Measurements from ENCODE around the gene FOXL1.
"Not testable (repeated sequence)": the region's sequence is repeated elsewhere in the genome, so short reads cannot be mapped to it uniquely, and the experiment has no call there.

FOXL1 gene

GRCh38 chr16:86580063-86580790 lies 1.9 kb downstream of the FOXL1 start:
- H3K9me3 Mint-ChIP-seq = no peaks in the 10 kb centered on the region
- H3K4me3 Mint-ChIP-seq = no peak overlapping the region
- ATAC-seq (no peak), DNase-seq (ENCODE audit: low spot score in 2 of 2) (no peak)
- peaks cover 6% of the 10 kb centered on the region for H3K36me3 Mint-ChIP-seq
- H3K4me1 Mint-ChIP-seq = peaks cover 12% of the 10 kb centered on the region
- H3K27ac Mint-ChIP-seq = no peak overlapping the region

GRCh38 chr16:86580791-86581170 lies 2.4 kb downstream of the FOXL1 start:
- H3K27ac Mint-ChIP-seq = no peak overlapping the region
- no peak for ATAC-seq
- H3K4me1 Mint-ChIP-seq = peaks cover 12% of the 10 kb centered on the region
- no peak for DNase-seq (ENCODE audit: low spot score in 2 of 2)
- no peak overlapping the region for H3K4me3 Mint-ChIP-seq
- H3K9me3 Mint-ChIP-seq = no peaks in the 10 kb centered on the region
- H3K36me3 Mint-ChIP-seq = peaks cover 6% of the 10 kb centered on the region

GRCh38 chr16:86581458-86581857 lies 3.1 kb downstream of the FOXL1 start:
- no peak for DNase-seq (ENCODE audit: low spot score in 2 of 2)
- no peaks in the 10 kb centered on the region for H3K9me3 Mint-ChIP-seq
- H3K4me1 Mint-ChIP-seq = peaks cover 6% of the 10 kb centered on the region
- ATAC-seq = no peak
- no peaks in the 10 kb centered on the region for H3K36me3 Mint-ChIP-seq
- no peak overlapping the region for H3K27ac Mint-ChIP-seq
- H3K4me3 Mint-ChIP-seq = no peak overlapping the region

GRCh38 chr16:86584071-86584685 lies 5.8 kb downstream of the FOXL1 start:
- no peaks in the 10 kb centered on the region for H3K36me3 Mint-ChIP-seq
- no peak for ATAC-seq
- no peaks in the 10 kb centered on the region for H3K9me3 Mint-ChIP-seq
- H3K27ac Mint-ChIP-seq = no peak overlapping the region
- H3K4me3 Mint-ChIP-seq = no peak overlapping the region
- H3K4me1 Mint-ChIP-seq = peaks cover 6% of the 10 kb centered on the region
- no peak for DNase-seq (ENCODE audit: low spot score in 2 of 2)

- no peak for DNase-seq (ENCODE audit: low spot score in 2 of 2)
- Mint-ChIP-seq H3K4me3 (no peak overlapping the region), H3K27ac (no peak overlapping the region), H3K9me3 (no peaks in the 10 kb centered on the region), H3K4me1 (no peaks in the 10 kb centered on the region), H3K36me3 (no peaks in the 10 kb centered on the region)
- ATAC-seq = no peak
Measured at GRCh38 chr16:86584726-86585721, 6.7 kb downstream of the FOXL1 start.

GRCh38 chr16:86585821-86586611 lies 7.7 kb downstream of the FOXL1 start:
- H3K9me3 Mint-ChIP-seq = no peaks in the 10 kb centered on the region
- DNase-seq (ENCODE audit: low spot score in 2 of 2) (no peak), ATAC-seq (no peak)
- no peak overlapping the region for H3K27ac Mint-ChIP-seq
- no peaks in the 10 kb centered on the region for H3K4me1 Mint-ChIP-seq
- no peaks in the 10 kb centered on the region for H3K36me3 Mint-ChIP-seq
- H3K4me3 Mint-ChIP-seq = no peak overlapping the region

GRCh38 chr16:86587487-86587886 lies 9.1 kb downstream of the FOXL1 start:
- H3K4me1 Mint-ChIP-seq = no peaks in the 10 kb centered on the region
- no peak overlapping the region for H3K27ac Mint-ChIP-seq
- no peaks in the 10 kb centered on the region for H3K9me3 Mint-ChIP-seq
- ATAC-seq = no peak
- H3K4me3 Mint-ChIP-seq = no peak overlapping the region
- DNase-seq (ENCODE audit: low spot score in 2 of 2) = no peak
- H3K36me3 Mint-ChIP-seq = no peaks in the 10 kb centered on the region

GRCh38 chr16:86587955-86588354 lies 9.6 kb downstream of the FOXL1 start:
- H3K36me3 Mint-ChIP-seq; H3K4me1 Mint-ChIP-seq; H3K4me3 Mint-ChIP-seq; DNase-seq (ENCODE audit: low spot score in 2 of 2); ATAC-seq; H3K9me3 Mint-ChIP-seq; H3K27ac Mint-ChIP-seq: not testable (repeated sequence)

GRCh38 chr16:86590501-86591144 lies 12.3 kb downstream of the FOXL1 start:
- Mint-ChIP-seq H3K4me1 (no peaks in the 10 kb centered on the region), H3K36me3 (no peaks in the 10 kb centered on the region), H3K9me3 (no peaks in the 10 kb centered on the region), H3K27ac (no peak overlapping the region), H3K4me3 (no peak overlapping the region)
- no peak for DNase-seq (ENCODE audit: low spot score in 2 of 2)
- ATAC-seq = no peak

GRCh38 chr16:86591270-86591669 lies 12.9 kb downstream of the FOXL1 start:
- Mint-ChIP-seq H3K4me1 (no peaks in the 10 kb centered on the region), H3K36me3 (no peaks in the 10 kb centered on the region), H3K9me3 (no peaks in the 10 kb centered on the region), H3K4me3 (no peak overlapping the region), H3K27ac (no peak overlapping the region)
- DNase-seq (ENCODE audit: low spot score in 2 of 2) (no peak), ATAC-seq (no peak)

GRCh38 chr16:86593913-86594620 lies 15.7 kb downstream of the FOXL1 start:
- ATAC-seq = no peak
- Mint-ChIP-seq H3K9me3 (no peaks in the 10 kb centered on the region), H3K4me1 (no peaks in the 10 kb centered on the region), H3K36me3 (no peaks in the 10 kb centered on the region), H3K27ac (no peak overlapping the region), H3K4me3 (no peak overlapping the region)
- no peak for DNase-seq (ENCODE audit: low spot score in 2 of 2)

- no peaks in the 10 kb centered on the region for H3K4me1 Mint-ChIP-seq
- DNase-seq (ENCODE audit: low spot score in 2 of 2) = no peak
Measured at GRCh38 chr16:86594721-86595120, 16.4 kb downstream of the FOXL1 start.

GRCh38 chr16:86595983-86596605 lies 17.7 kb downstream of the FOXL1 start:
- no peak overlapping the region for H3K4me3 Mint-ChIP-seq
- H3K27ac Mint-ChIP-seq = no peak overlapping the region
- H3K9me3 Mint-ChIP-seq = no peaks in the 10 kb centered on the region
- no peak for ATAC-seq
- no peaks in the 10 kb centered on the region for H3K36me3 Mint-ChIP-seq
- no peak for DNase-seq (ENCODE audit: low spot score in 2 of 2)
- H3K4me1 Mint-ChIP-seq = no peaks in the 10 kb centered on the region

More at GRCh38 chr16:86594721-86595120, 16.4 kb downstream of the FOXL1 start:
- Mint-ChIP-seq H3K27ac (no peak overlapping the region), H3K36me3 (no peaks in the 10 kb centered on the region), H3K4me3 (no peak overlapping the region), H3K9me3 (no peaks in the 10 kb centered on the region)
- ATAC-seq = no peak

All from stimulated activated effector memory CD8-positive, alpha-beta T cell treated with anti-CD3 and anti-CD28 coated beads, Interleukin-12 subunit alpha, Interleukin-12 subunit beta, amount 100 ng/mL, for 72 hours (primary cell).